ENCODE data around the gene GLRB.
A peak's percentile ranks its signal among the peaks of the same experiment; 100 is the strongest.

The GLRB gene

GRCh38 chr4:157115613-157116335, 39.8 kb downstream of the GLRB start:
- no peak overlapping the region for H3K4me3 ChIP-seq (replicated peaks; ENCODE audit: low read depth, low read length)
- DNase-seq (ENCODE audit: extremely low read depth, low read depth): peak; percentile 33
- no peak for TF ChIP-seq CTCF (IDR thresholded peaks at IDR 0.05; ENCODE audit: low read depth, low read length, missing control alignments)

GRCh38 chr4:157121401-157121800, 45.5 kb downstream of the GLRB start:
- H3K4me3 ChIP-seq (replicated peaks; ENCODE audit: low read depth, low read length): no peak overlapping the region
- TF ChIP-seq CTCF (IDR thresholded peaks at IDR 0.05; ENCODE audit: low read depth, low read length, missing control alignments): no peak
- peak; percentile 79 for DNase-seq (ENCODE audit: extremely low read depth, low read depth)

GRCh38 chr4:157127571-157127970, 51.6 kb downstream of the GLRB start:
- no peak overlapping the region for H3K4me3 ChIP-seq (replicated peaks; ENCODE audit: low read depth, low read length)
- no peak for DNase-seq (ENCODE audit: extremely low read depth, low read depth)
- TF ChIP-seq CTCF (IDR thresholded peaks at IDR 0.05; ENCODE audit: low read depth, low read length, missing control alignments): no peak

GRCh38 chr4:157128395-157128794, 52.4 kb downstream of the GLRB start:
- DNase-seq (ENCODE audit: extremely low read depth, low read depth): peak; percentile 9
- H3K4me3 ChIP-seq (replicated peaks; ENCODE audit: low read depth, low read length): no peak overlapping the region
- peak; percentile 60 for TF ChIP-seq CTCF (IDR thresholded peaks at IDR 0.05; ENCODE audit: low read depth, low read length, missing control alignments)

GRCh38 chr4:157141976-157142375, 66.0 kb downstream of the GLRB start:
- DNase-seq (ENCODE audit: extremely low read depth, low read depth): no peak
- no peak for TF ChIP-seq CTCF (IDR thresholded peaks at IDR 0.05; ENCODE audit: low read depth, low read length, missing control alignments)

GRCh38 chr4:157143369-157143768, 67.4 kb downstream of the GLRB start:
- H3K4me3 ChIP-seq (replicated peaks; ENCODE audit: low read depth, low read length): no peak overlapping the region
- no peak for TF ChIP-seq CTCF (IDR thresholded peaks at IDR 0.05; ENCODE audit: low read depth, low read length, missing control alignments)
- no peak for DNase-seq (ENCODE audit: extremely low read depth, low read depth)

More at GRCh38 chr4:157141976-157142375, 66.0 kb downstream of the GLRB start:
- no peak overlapping the region for H3K4me3 ChIP-seq (replicated peaks; ENCODE audit: low read depth, low read length)

- TF ChIP-seq CTCF (IDR thresholded peaks at IDR 0.05; ENCODE audit: low read depth, low read length, missing control alignments): no peak
- no peak for DNase-seq (ENCODE audit: extremely low read depth, low read depth)
- no peak overlapping the region for H3K4me3 ChIP-seq (replicated peaks; ENCODE audit: low read depth, low read length)
These were observed 75.8 kb downstream of the GLRB start for GRCh38 chr4:157151711-157152110.
